HFF-Myc (cell line): Measurements from ENCODE around the gene NTPCR.
"Not testable (repeated sequence)": the region's sequence is repeated elsewhere in the genome, so short reads cannot be mapped to it uniquely, and the experiment has no call there.

Experiments used
- DNase-seq: peaks from one replicate; pipeline ENCODE4 v3.0.0-alpha.2; 2011; ENCODE audit warnings: low read depth; ENCODE audit errors: extremely low read depth
- H3K4me3 ChIP-seq: replicated peaks from 2 replicates; pipeline ENCODE4 v1.5.1; 2011; ENCODE audit warnings: low read depth, mild to moderate bottlenecking, control low read depth, low read length
- CTCF ChIP-seq: IDR thresholded peaks from 2 replicates; pipeline ENCODE4 v1.5.1; 2012; ENCODE audit warnings: mild to moderate bottlenecking, low read depth, low read length, control low read depth; ENCODE audit errors: missing control alignments

The NTPCR gene

GRCh38 chr1:232999956-233000625, 49.7 kb downstream of the NTPCR start:
- no peak for TF ChIP-seq CTCF

DNA sequence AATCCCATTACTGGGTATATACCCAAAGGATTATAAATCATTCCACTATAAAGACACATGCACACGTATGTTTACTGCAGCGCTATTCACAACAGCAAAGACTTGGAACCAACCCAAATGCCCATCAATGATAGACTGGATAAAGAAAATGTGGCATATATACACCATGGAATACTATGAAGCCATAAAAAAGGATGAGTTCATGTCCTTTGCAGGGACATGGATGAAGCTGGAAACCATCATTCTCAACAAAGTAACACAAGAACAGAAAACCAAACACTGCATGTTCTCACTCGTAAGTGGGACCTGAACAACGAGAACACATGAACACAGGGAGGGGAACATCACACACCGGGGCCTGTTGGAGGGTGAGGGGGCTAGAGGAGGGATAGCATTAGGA, 53.2 kb downstream of the NTPCR start:
- H3K4me3 ChIP-seq, DNase-seq: not testable (repeated sequence)

More at GRCh38 chr1:232999956-233000625, 49.7 kb downstream of the NTPCR start:
- DNase-seq = no peak
- no peak overlapping the region for H3K4me3 ChIP-seq

DNA sequence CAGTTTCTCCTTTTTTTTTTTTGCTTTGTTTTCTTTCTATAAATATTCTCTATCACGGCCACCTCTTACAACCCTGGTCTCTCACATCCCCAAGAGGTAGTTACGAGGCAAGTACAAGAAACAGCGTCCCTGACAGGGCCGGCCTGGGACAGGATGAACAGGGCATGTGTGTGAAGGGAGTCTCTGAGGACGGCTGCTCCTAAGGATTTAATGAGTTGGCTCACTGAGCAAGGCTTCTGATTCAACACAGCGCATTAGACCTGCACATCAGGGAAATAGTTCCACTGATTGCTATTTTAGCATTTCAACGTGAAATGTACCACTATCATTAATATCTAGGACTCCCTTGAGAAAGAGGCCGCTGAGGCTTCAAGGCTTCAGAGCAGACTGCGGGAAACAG, 54.0 kb downstream of the NTPCR start:
- TF ChIP-seq CTCF = no peak
- H3K4me3 ChIP-seq = no peak overlapping the region
- DNase-seq = no peak

DNA sequence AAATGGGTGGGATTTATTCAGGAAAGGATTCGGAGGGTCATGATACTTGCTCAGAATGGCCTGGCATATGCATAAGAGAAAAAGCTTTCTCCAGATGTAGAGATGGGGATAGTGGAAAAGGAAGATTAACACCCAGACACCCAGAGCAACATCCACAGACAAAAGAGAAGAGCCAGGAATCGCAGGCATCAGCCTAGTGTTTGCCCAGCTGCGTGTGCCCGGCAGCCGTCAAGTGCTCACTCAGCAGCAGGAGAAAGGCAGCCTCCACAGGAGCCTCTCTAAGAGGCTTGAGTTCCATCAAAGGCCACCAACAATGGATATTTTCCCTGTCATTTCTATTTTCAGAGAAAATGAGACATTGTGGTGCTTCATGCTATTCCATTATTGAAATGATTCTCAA, 54.7 kb downstream of the NTPCR start:
- DNase-seq = no peak

DNA sequence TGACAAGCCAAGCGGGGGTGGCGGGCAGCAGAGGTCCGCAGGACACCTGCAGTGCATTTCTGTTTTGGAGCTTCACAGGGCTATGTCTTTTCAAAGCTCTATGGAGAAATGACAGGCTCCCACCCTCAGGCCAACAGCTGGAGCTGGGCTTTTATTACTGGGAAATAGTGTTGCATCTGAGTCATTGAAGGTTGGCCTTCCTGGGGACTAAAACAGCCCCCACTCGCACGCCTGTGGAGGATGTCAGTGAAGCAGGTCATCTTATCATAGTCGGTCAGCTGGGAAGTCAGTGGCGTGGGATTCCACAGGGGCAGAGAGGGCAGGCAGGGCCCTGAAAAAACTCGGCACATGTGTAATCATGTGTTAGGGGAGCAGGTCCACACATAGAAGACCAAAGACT, 55.3 kb downstream of the NTPCR start:
- DNase-seq = peak; percentile 24
- TF ChIP-seq CTCF = no peak
- H3K4me3 ChIP-seq = no peak overlapping the region

More for the DNA sequence above, 54.7 kb downstream of the NTPCR start:
- TF ChIP-seq CTCF = no peak
- H3K4me3 ChIP-seq = no peak overlapping the region

- H3K4me3 ChIP-seq = no peak overlapping the region
- no peak for DNase-seq
- TF ChIP-seq CTCF = no peak
Observed at GRCh38 chr1:233006108-233006507, 55.7 kb downstream of the NTPCR start.

DNA sequence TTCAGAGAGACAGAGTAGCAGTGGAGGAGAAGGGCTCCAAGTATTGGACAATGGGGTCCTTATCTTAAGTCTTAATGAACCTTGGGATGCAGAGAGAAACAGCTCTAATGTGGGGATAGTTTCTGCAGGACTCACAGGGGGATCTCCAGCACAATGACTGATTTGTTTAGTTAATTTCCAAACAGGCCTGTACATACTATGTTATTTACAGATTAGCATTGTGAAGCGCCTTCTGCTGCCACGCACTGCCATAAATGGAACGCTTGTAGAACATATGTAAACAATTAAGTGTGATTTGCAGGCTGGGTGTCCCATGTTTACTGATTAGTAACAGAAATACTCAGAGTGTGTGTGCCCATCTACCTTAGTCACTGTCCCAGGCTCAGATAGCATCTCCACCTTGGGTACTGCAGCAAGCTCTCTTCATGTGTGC, 56.1 kb downstream of the NTPCR start:
- no peak for DNase-seq
- no peak for TF ChIP-seq CTCF
- no peak overlapping the region for H3K4me3 ChIP-seq
